Neuronal stem cell (in vitro differentiated cells): ENCODE results near the gene MBD2.
A peak's percentile ranks its signal among the peaks of the same experiment; 100 is the strongest.

Experiments
- DNase-seq: peaks from one replicate; pipeline ENCODE4 v3.0.0-alpha.2; 2013; ENCODE audit warnings: low spot score
- H2AFZ ChIP-seq: one replicate; pipeline ENCODE4 v1.6.1; 2013; ENCODE audit warnings: mild to moderate bottlenecking, low read length, inconsistent platforms
- H2AK5ac ChIP-seq: 2 replicates; pipeline ENCODE4 v1.6.1; 2013; ENCODE audit warnings: low read depth, mild to moderate bottlenecking, inconsistent platforms, low read length, moderate library complexity, mixed read lengths
- H2BK120ac ChIP-seq: 2 replicates; pipeline ENCODE4 v1.6.1; 2013; ENCODE audit warnings: low read depth, mild to moderate bottlenecking, inconsistent platforms, low read length, moderate library complexity, mixed read lengths
- H2BK12ac ChIP-seq: one replicate; pipeline ENCODE4 v1.6.1; 2013; ENCODE audit warnings: low read length, inconsistent platforms
- H2BK15ac ChIP-seq: 2 replicates; pipeline ENCODE4 v1.6.1; 2013; ENCODE audit warnings: mild to moderate bottlenecking, low read length, inconsistent platforms, mixed read lengths
- H2BK5ac ChIP-seq: one replicate; pipeline ENCODE4 v1.6.1; 2013; ENCODE audit warnings: inconsistent platforms, mild to moderate bottlenecking, low read length, moderate library complexity
- H3K14ac ChIP-seq: one replicate; pipeline ENCODE4 v1.6.1; 2013; ENCODE audit warnings: low read length, inconsistent platforms
- H3K18ac ChIP-seq: 2 replicates; pipeline ENCODE4 v1.6.1; 2013; ENCODE audit warnings: low read length, inconsistent platforms
- H3K23ac ChIP-seq: 2 replicates; pipeline ENCODE4 v1.6.1; 2013; ENCODE audit warnings: low read depth, mild to moderate bottlenecking, mixed read lengths, low read length, inconsistent platforms; ENCODE audit not compliant: poor library complexity
- H3K27ac ChIP-seq: replicated peaks from 3 replicates; pipeline ENCODE4 v1.5.1; 2013; ENCODE audit warnings: low read length, inconsistent platforms
- H3K27me3 ChIP-seq, 3 experiments: 2 replicates each; pipeline ENCODE4 v1.6.1; 2013; ENCODE audit warnings: low read length in 3 of 3, mild to moderate bottlenecking in 2 of 3, inconsistent platforms in 1 of 3, low read depth in 1 of 3, mixed read lengths in 1 of 3, moderate library complexity in 1 of 3; ENCODE audit not compliant: control insufficient read depth in 3 of 3, insufficient read depth in 3 of 3
- H3K36me3 ChIP-seq, 2 donors: replicated peaks in 1 of 2; 2 replicates each; pipeline ENCODE4 v1.6.1; 2013; ENCODE audit warnings: low read length in 2 of 2; ENCODE audit not compliant: control insufficient read depth in 2 of 2, insufficient read depth in 2 of 2
- H3K4ac ChIP-seq: 2 replicates; pipeline ENCODE4 v1.6.1; 2013; ENCODE audit warnings: inconsistent platforms, mild to moderate bottlenecking, low read length, moderate library complexity
- H3K4me1 ChIP-seq, 2 donors: 1 replicate in 1 of 2; 2 replicates in 1 of 2; pipeline ENCODE4 v1.6.1; 2013; ENCODE audit warnings: low read length in 2 of 2, low read depth in 1 of 2; ENCODE audit not compliant: control insufficient read depth in 2 of 2, insufficient read depth in 1 of 2
- H3K4me2 ChIP-seq: one replicate; pipeline ENCODE4 v1.6.1; 2013; ENCODE audit warnings: mild to moderate bottlenecking, low read length, inconsistent platforms; ENCODE audit not compliant: insufficient read depth, poor library complexity, severe bottlenecking
- H3K4me3 ChIP-seq, 2 donors: 2 replicates each; pipeline ENCODE4 v1.5.1; 2013; ENCODE audit warnings: low read length in 2 of 2, mild to moderate bottlenecking in 2 of 2, inconsistent platforms in 1 of 2, moderate library complexity in 1 of 2
- H3K79me1 ChIP-seq: one replicate; pipeline ENCODE4 v1.6.1; 2013; ENCODE audit warnings: low read depth, mild to moderate bottlenecking, inconsistent platforms, low read length, moderate library complexity
- H3K9ac ChIP-seq: one replicate; pipeline ENCODE4 v1.6.1; 2013; ENCODE audit warnings: mild to moderate bottlenecking, low read depth, low read length, inconsistent platforms; ENCODE audit not compliant: poor library complexity
- H3K9me3 ChIP-seq, 2 donors: replicated peaks in 1 of 2; 2 replicates each; pipeline versions ENCODE3 to v1.6.1; 2013; ENCODE audit warnings: low read length in 2 of 2, mild to moderate bottlenecking in 2 of 2, inconsistent platforms in 1 of 2, low read depth in 1 of 2, mixed read lengths in 1 of 2, moderate library complexity in 1 of 2; ENCODE audit not compliant: control insufficient read depth in 2 of 2, insufficient read depth in 1 of 2
- H4K8ac ChIP-seq: one replicate; pipeline ENCODE4 v1.6.1; 2013; ENCODE audit warnings: low read depth, mild to moderate bottlenecking, inconsistent platforms, low read length, moderate library complexity
- H4K91ac ChIP-seq: one replicate; pipeline ENCODE4 v1.6.1; 2013; ENCODE audit warnings: low read length, low read depth, mild to moderate bottlenecking, inconsistent platforms; ENCODE audit not compliant: poor library complexity
- WGBS, 2 donors: extraction: QIAGEN DNeasy Blood & Tissue Kit; methylation state at CpG; one replicate each; pipeline ENCODE4 v1.1.7; 2013; ENCODE audit warnings: missing lambda C conversion rate in 2 of 2, mixed read lengths in 1 of 2; ENCODE audit not compliant: insufficient read length in 2 of 2, insufficient replicate concordance in 1 of 2; ENCODE audit errors: extremely low coverage in 2 of 2; 5-methylcytosine and 5-hydroxymethylcytosine counted together

The MBD2 gene

GRCh38 chr18:54241483-54241882, 17.0 kb upstream of the MBD2 start:
- Histone ChIP-seq H3K23ac (peak overlapping the region; percentile 56), H3K4me2 (no peak overlapping the region), H3K4me1 (peaks cover 0 to 2% of the 10 kb centered on the region in 2 donors), H3K4ac (peak overlapping the region; percentile 53), H2AFZ (no peak overlapping the region), H2AK5ac (peak overlapping the region; percentile 95), H3K9me3 (no peaks in the 10 kb centered on the region), H2BK12ac (peak overlapping the region; percentile 14), H2BK5ac (no peak overlapping the region), H2BK120ac (no peak overlapping the region), H3K9ac (no peak overlapping the region), H3K36me3 (no peaks in the 10 kb centered on the region), H3K4me3 (no peak overlapping the region), H3K27ac (no peak overlapping the region), H2BK15ac (peak overlapping the region; percentile 96), H3K27me3 (no peaks in the 10 kb centered on the region), H4K8ac (no peak overlapping the region), H4K91ac (no peak overlapping the region), H3K14ac (no peak overlapping the region), H3K79me1 (no peaks in the 10 kb centered on the region), H3K18ac (peak overlapping the region; percentile 93)
- WGBS, 2 donors = no CpG with 5 or more reads among the region's 4 CpGs
- DNase-seq = no peak

- Histone ChIP-seq H3K79me1 (no peaks in the 10 kb centered on the region), H3K27ac (no peak overlapping the region), H3K27me3 (no peaks in the 10 kb centered on the region), H2AK5ac (no peak overlapping the region), H2BK5ac (no peak overlapping the region), H3K4me3 (no peak overlapping the region), H3K18ac (peak overlapping the region; percentile 54), H3K9ac (peak overlapping the region; percentile 45), H3K36me3 (no peaks in the 10 kb centered on the region), H2BK120ac (peak overlapping the region; percentile 42), H3K4me2 (no peak overlapping the region), H3K9me3 (no peaks in the 10 kb centered on the region), H2BK15ac (no peak overlapping the region), H3K4me1 (no peaks in the 10 kb centered on the region), H3K23ac (peak overlapping the region; percentile 34), H3K14ac (no peak overlapping the region), H4K8ac (no peak overlapping the region), H3K4ac (no peak overlapping the region), H4K91ac (no peak overlapping the region), H2BK12ac (peak overlapping the region; percentile 86), H2AFZ (no peak overlapping the region)
- no peak for DNase-seq
- no CpG with 5 or more reads among the region's 13 CpGs for WGBS, 2 donors
Measured at GRCh38 chr18:54240629-54241107, 16.2 kb upstream of the MBD2 start.

- Histone ChIP-seq H3K23ac (no peak overlapping the region), H2AFZ (no peak overlapping the region), H2BK12ac (no peak overlapping the region)
Measured at GRCh38 chr18:54239601-54240000, 15.1 kb upstream of the MBD2 start.

GRCh38 chr18:54239091-54239490, 14.6 kb upstream of the MBD2 start:
- Histone ChIP-seq H2BK120ac (no peak overlapping the region), H3K4ac (no peak overlapping the region), H3K4me3 (no peak overlapping the region), H3K27ac (no peak overlapping the region), H3K4me1 (peaks cover 0 to 2% of the 10 kb centered on the region in 2 donors), H3K9me3 (no peaks in the 10 kb centered on the region), H3K9ac (no peak overlapping the region), H3K27me3 (no peaks in the 10 kb centered on the region), H3K4me2 (no peak overlapping the region), H3K23ac (no peak overlapping the region), H2AFZ (no peak overlapping the region), H2AK5ac (no peak overlapping the region), H3K79me1 (no peaks in the 10 kb centered on the region), H4K8ac (no peak overlapping the region), H3K36me3 (no peaks in the 10 kb centered on the region), H3K14ac (no peak overlapping the region), H3K18ac (no peak overlapping the region), H2BK15ac (no peak overlapping the region), H2BK12ac (no peak overlapping the region), H4K91ac (no peak overlapping the region), H2BK5ac (no peak overlapping the region)
- no CpG with 5 or more reads among the region's 2 CpGs for WGBS, 2 donors
- DNase-seq = no peak

More at GRCh38 chr18:54239601-54240000, 15.1 kb upstream of the MBD2 start:
- Histone ChIP-seq H2AK5ac (no peak overlapping the region), H2BK120ac (no peak overlapping the region), H3K36me3 (no peaks in the 10 kb centered on the region), H3K79me1 (no peaks in the 10 kb centered on the region), H3K14ac (no peak overlapping the region), H3K4me3 (no peak overlapping the region), H3K4me1 (peaks cover 0 to 2% of the 10 kb centered on the region in 2 donors), H3K27me3 (no peaks in the 10 kb centered on the region), H3K18ac (no peak overlapping the region), H4K91ac (no peak overlapping the region), H4K8ac (no peak overlapping the region), H3K9me3 (no peaks in the 10 kb centered on the region), H3K9ac (no peak overlapping the region), H3K4me2 (no peak overlapping the region), H2BK5ac (no peak overlapping the region), H2BK15ac (no peak overlapping the region), H3K4ac (no peak overlapping the region), H3K27ac (no peak overlapping the region)
- DNase-seq = no peak
- WGBS, 2 donors = no CpG with 5 or more reads among the region's 2 CpGs
